Measurements from ENCODE around the gene ST6GAL1. TPM values are rescaled to one million over a fixed set of nuclear protein-coding genes. Genes with fewer than 3 reads are reported as not detected.
"Not testable (repeated sequence)": the region's sequence is repeated elsewhere in the genome, so short reads cannot be mapped to it uniquely, and the experiment has no call there.

The ST6GAL1 gene
- total RNA-seq, 2 experiments from 2014 or later, result 99.1 to 109 TPM

DNA sequence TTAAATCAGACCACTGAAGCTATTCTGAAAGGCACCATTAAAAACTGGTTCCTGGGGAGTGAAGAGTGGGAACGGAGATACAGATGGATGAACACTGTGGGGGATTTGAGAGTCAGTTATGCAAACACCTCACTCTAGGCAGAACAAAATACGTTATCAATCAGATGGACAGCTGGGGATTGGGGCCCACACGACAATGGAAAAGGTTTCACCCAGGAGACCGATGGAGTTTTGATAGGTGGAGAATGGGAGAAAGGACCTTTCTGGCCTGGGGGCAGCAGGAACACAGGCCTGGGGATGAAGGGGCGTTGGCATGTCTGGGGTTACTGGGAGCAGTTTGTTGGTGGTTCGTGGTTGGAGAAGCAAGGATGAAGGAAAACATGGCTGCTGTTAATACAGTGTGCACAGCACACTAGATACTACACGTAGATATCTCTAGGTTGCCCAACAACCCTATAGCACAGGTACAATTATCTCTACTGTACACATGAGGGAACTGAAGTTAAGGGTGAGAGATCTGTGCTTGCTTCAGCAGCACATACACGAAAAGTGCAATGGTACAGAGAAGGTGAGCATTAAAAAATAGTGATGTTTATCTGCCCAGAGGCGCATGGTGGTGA, 16.5 kb downstream of the ST6GAL1 start:
- peak overlapping the region; percentile 8 for H3K27ac Mint-ChIP-seq
- DNase-seq, result no peak
- H3K9me3 Mint-ChIP-seq (ENCODE audit: insufficient read depth), result peaks cover 4% of the 10 kb centered on the region
- ChIA-PET POLR2A (no interaction called here), CTCF (interaction anchor here (1.1 kb wide), 1 partner anchor 186 kb away, joined by 4 read pairs; no protein-coding TSS in a partner anchor)
- H3K4me3 Mint-ChIP-seq, result no peak overlapping the region
- ATAC-seq, result no peak
- peaks cover 70% of the 10 kb centered on the region for H3K36me3 Mint-ChIP-seq (ENCODE audit: low read depth)
- peaks cover 20% of the 10 kb centered on the region for H3K4me1 Mint-ChIP-seq (ENCODE audit: low read depth)
- H3K27me3 Mint-ChIP-seq (ENCODE audit: low read depth), result no peaks in the 10 kb centered on the region

DNA sequence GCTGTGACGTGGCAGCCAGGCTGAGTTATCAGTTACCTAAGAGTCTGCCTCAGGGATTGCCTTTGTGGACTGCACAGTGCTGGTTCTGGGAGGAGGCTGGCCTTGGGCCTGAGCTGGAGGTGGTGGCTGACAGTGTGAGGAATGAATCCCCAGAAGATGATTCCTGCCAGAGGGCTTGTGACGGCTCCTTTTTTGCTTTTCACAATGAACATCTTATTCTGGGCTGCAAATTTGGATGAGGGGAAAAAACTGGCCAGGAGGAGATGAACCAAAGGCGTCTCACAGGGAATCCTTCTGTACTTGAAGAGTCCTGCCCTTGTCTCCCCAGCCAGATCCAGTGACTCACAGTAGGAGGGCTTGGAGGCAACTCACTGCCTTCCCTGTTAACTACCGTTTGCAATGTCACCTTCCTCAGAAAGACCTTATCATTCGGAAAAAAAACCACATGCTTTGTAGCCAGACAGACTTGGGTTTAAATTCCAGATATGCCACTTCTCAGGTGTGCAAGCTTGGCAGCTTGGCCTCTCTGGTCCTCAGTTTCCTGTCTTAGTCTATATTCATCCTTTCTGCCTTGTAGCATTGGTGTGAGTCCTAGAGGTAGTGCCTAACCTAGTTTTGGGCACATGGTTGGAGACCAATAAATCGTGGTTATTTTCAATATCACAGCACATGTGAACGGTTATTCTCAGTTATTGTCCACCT, 19.1 kb downstream of the ST6GAL1 start:
- peaks cover 4% of the 10 kb centered on the region for H3K9me3 Mint-ChIP-seq (ENCODE audit: insufficient read depth)
- peaks cover 75% of the 10 kb centered on the region for H3K36me3 Mint-ChIP-seq (ENCODE audit: low read depth)
- DNase-seq (no peak), ATAC-seq (no peak)
- H3K27ac Mint-ChIP-seq, result peak overlapping the region; percentile 56
- ChIA-PET CTCF (interaction anchor here (0.6 to 2.4 kb wide), 2 partner anchors 100 to 730 kb away, joined by 4 to 8 read pairs; no protein-coding TSS in a partner anchor), POLR2A (no interaction called here)
- no peaks in the 10 kb centered on the region for H3K27me3 Mint-ChIP-seq (ENCODE audit: low read depth)
- peaks cover 44% of the 10 kb centered on the region for H3K4me1 Mint-ChIP-seq (ENCODE audit: low read depth)
- no peak overlapping the region for H3K4me3 Mint-ChIP-seq

DNA sequence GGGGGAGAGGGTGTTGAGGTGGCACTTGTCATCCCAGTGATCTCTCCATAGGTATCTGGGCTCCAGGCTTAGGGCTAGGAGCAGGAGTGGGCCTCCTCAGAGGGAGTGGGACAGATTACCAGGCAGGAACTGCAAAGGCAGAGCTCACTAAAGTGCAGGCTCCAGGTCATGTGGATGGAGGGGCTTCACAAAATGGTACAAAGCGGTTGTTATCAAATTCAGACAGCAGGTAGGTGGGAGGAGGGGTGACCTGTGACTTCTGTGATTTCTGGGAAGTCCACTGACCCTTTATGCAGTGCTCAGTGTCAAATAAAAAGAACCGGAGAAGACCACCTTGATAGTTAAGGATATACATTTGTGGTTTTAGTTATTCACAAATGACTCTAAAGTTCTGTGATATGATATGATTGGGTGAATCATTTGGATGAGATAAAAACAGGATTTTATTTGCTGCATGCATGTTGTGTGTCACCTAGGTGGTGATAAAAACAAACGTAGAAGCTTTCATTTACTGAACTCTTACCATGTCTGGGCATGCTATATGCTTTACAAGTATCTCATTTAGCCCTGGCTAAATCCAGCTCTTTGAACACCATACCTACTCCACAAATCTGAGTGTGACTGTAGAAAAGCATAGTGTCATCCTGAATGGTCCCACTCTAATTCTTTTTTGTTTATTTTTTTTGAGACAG, 20.2 kb downstream of the ST6GAL1 start:
- peaks cover 52% of the 10 kb centered on the region for H3K4me1 Mint-ChIP-seq (ENCODE audit: low read depth)
- CTCF ChIA-PET, result interaction anchor here (1.0 to 1.2 kb wide), 2 partner anchors 101 to 130 kb away, joined by 3 read pairs; no protein-coding TSS in a partner anchor
- H3K27ac Mint-ChIP-seq, result no peak overlapping the region
- no peak for DNase-seq
- POLR2A ChIA-PET, result interaction anchor here (0.6 kb wide), 1 partner anchor 16 kb away, joined by 3 read pairs; no protein-coding TSS in a partner anchor
- peaks cover 76% of the 10 kb centered on the region for H3K36me3 Mint-ChIP-seq (ENCODE audit: low read depth)
- no peak overlapping the region for H3K4me3 Mint-ChIP-seq
- ATAC-seq, result no peak
- H3K9me3 Mint-ChIP-seq (ENCODE audit: insufficient read depth), result peaks cover 4% of the 10 kb centered on the region
- no peaks in the 10 kb centered on the region for H3K27me3 Mint-ChIP-seq (ENCODE audit: low read depth)

DNA sequence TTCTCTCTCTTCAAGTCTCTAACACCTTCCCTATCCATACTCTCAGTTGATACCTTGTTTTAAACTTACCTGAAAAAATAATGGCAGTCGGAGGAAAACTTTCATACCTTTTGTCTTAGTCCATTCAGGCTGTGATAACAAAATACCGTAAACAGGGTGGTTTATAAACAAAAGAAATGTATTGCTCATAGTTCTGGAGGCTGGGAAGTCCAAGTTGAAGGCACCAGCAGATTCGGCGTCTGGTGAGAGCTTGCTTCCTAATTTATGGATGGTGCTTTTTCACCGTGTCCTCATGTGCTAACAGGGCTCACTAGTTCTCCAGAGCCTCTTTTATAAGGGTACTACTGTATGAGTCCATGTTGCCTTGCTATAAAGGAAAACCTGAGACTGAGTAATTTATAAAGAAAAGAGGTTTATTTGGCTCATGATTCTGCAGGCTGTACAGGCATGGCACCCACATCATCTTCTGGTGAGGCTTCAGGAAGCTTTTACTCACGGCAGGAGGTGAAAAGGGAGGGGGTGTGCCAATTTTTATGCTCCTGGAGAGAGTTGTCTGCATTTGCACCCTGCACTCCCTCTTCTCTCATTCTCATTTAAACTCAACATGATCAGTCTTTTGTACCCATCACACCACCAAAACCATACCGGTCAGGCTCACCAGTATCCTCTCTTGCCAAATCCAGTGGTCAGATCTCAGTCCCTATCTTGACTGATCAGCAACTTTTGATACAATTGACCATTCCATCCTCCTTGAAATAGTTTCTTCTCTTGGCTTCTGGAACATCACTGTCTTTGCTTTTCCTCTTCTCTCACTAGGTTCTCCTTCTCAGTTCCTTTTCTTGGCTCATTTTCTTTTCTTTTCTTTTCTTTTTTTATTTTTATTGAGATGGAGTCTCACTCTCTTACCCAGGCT, 21.6 kb downstream of the ST6GAL1 start:
- no peak for DNase-seq
- H3K9me3 Mint-ChIP-seq (ENCODE audit: insufficient read depth), result peaks cover 4% of the 10 kb centered on the region

DNA sequence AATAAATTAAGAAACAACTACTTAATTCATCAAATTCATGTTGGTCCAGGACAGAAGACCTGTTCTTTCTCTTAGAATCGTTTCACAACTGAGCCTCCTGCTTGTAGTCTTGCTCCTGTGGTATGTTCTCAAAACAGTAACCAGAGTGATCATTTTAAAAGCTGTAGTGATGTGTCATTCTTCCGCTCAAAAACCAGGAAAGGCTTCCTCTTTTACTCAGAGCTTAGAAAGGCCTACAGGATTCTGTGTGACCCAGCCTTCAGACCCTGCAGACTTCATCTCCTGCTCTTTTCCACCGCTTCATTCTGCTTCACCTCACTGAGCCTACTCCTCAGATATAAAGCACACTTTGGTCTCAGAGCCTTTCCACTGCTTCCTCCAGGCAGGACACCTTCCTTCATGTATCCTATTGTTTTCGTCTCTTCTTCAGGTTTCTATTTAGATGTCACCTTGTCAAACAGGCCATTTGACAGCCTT, 22.7 kb downstream of the ST6GAL1 start:
- H3K36me3 Mint-ChIP-seq (ENCODE audit: low read depth), result peaks cover 76% of the 10 kb centered on the region
- ATAC-seq (peak; percentile 70), DNase-seq (no peak)
- H3K4me1 Mint-ChIP-seq (ENCODE audit: low read depth), result peaks cover 54% of the 10 kb centered on the region
- no peaks in the 10 kb centered on the region for H3K27me3 Mint-ChIP-seq (ENCODE audit: low read depth)
- CTCF ChIA-PET, result interaction anchor here (1.0 to 2.4 kb wide), 4 partner anchors 21 to 187 kb away, joined by 3 to 9 read pairs (median 4); no protein-coding TSS in a partner anchor
- H3K4me3 Mint-ChIP-seq, result peak overlapping the region; percentile 30
- POLR2A ChIA-PET, result interaction anchor here (0.6 to 0.7 kb wide), 2 partner anchors 25 to 125 kb away, joined by 3 to 4 read pairs; no protein-coding TSS in a partner anchor
- peaks cover 4% of the 10 kb centered on the region for H3K9me3 Mint-ChIP-seq (ENCODE audit: insufficient read depth)
- H3K27ac Mint-ChIP-seq, result peak overlapping the region; percentile 85

More for the DNA sequence above, 21.6 kb downstream of the ST6GAL1 start:
- POLR2A ChIA-PET, result interaction anchor here (0.6 kb wide), 1 partner anchor 19 kb away, joined by 3 read pairs; no protein-coding TSS in a partner anchor
- CTCF ChIA-PET, result interaction anchor here (1.2 kb wide), 1 partner anchor 131 kb away, joined by 3 read pairs; no protein-coding TSS in a partner anchor
- no peak for ATAC-seq
- peaks cover 55% of the 10 kb centered on the region for H3K4me1 Mint-ChIP-seq (ENCODE audit: low read depth)
- peaks cover 83% of the 10 kb centered on the region for H3K36me3 Mint-ChIP-seq (ENCODE audit: low read depth)
- H3K4me3 Mint-ChIP-seq, result no peak overlapping the region
- no peaks in the 10 kb centered on the region for H3K27me3 Mint-ChIP-seq (ENCODE audit: low read depth)
- peak overlapping the region; percentile 85 for H3K27ac Mint-ChIP-seq

DNA sequence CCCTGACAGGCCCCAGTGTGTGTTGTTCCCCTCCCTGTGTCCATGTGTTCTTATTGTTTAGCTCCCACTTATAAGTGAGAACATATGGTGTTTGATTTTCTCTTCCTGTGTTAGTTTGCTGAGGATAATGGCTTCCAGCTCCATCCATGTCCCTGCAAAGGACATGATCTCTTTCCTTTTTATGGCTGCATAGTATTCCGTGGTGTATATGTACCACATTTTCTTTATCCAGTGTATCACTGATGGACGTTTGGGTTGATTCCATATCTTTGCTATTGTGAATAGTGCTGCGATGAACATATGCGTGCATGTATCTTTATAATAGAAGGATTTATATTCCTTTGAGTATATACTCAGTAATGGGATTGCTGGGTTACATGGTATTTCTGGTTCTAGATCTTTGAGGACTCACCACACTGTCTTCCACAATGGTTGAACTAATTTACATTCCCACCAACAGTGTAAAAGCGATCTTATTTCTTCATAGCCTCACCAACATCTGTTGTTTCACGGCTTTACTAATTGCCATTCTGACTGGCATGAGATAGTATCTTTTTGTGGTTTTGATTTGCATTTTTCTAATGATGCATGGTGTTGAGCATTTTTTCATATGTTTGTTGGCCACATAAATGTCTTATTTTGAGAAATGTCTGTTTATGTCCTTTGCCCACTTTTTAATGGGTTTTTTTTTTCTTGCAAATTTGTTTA, 23.8 kb downstream of the ST6GAL1 start:
- H3K4me3 Mint-ChIP-seq; ATAC-seq; H3K27me3 Mint-ChIP-seq (ENCODE audit: low read depth); DNase-seq; POLR2A ChIA-PET; H3K9me3 Mint-ChIP-seq (ENCODE audit: insufficient read depth): not testable (repeated sequence)
- CTCF ChIA-PET, result interaction anchor here (1.4 to 2.4 kb wide), 3 partner anchors 22 to 186 kb away, joined by 3 to 9 read pairs (median 6); no protein-coding TSS in a partner anchor
- H3K27ac Mint-ChIP-seq, result peak overlapping the region; percentile 72
- H3K4me1 Mint-ChIP-seq (ENCODE audit: low read depth), result peaks cover 54% of the 10 kb centered on the region
- peaks cover 70% of the 10 kb centered on the region for H3K36me3 Mint-ChIP-seq (ENCODE audit: low read depth)

DNA sequence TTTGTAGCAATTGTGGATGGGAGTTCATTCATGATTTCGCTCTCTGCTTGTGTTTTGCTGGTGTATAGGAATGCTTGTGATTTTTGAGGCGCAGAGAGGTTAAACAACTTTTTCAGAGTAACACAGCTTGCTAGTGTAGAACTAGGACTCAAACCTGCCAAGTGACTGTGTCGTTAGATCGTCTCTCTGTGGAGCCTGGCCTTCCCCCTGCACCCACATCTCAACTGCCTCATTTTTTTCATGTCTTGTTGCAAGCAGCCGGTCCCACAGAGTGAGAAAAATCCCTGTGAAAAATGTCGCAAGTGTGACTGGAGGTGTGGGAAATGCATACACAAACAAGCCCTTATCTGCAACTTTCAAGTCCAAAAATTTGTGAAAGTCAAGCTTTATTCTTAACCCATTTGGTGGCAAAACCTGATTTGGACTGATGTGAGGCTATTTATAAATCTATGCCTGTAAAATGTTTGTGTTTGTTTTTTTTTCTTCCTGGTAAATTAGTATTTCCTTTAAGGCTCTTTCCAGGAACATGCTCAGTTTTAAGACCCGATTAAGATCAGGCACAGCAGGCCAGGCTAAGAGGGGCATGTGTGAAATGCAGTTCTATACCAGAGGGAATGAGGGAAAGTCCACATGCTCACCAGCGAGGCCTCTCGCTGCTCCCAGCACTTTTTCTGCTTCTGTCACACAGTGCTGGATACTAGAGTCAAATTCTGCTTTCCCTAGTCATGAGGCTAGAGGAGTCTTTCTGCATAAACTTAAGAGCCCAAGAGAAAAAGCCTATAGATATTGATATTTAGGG, 25.8 kb downstream of the ST6GAL1 start:
- POLR2A ChIA-PET, result no interaction called here
- no peaks in the 10 kb centered on the region for H3K27me3 Mint-ChIP-seq (ENCODE audit: low read depth)

DNA sequence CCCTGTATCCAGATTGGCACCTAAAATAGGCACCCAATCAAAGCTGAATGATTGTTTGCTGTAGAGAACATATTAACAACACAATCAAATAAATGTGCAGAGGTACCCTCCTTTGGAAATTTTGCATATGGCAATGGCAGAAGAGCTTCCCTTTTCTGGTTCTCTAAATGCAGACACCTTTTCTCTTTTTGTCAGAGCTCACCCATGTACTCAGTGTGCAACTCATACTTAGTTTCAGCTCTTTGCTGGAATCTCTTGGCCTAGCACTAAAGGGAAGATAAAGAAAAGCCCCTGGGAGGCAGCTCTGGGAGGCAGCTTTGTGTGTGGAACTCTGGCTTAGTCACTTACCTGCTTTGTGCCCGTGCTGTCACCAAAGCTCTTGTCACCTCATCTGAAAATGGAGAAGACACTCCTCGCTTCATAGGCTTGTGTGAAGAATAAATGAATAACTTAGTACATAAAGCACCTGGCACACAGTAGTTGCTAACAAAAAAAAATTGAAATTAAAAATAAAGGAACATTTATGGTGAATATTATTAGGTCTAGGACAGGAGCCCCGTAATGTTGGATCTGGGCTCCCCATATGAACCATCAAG, 28.8 kb downstream of the ST6GAL1 start:
- H3K36me3 Mint-ChIP-seq (ENCODE audit: low read depth), result peaks cover 40% of the 10 kb centered on the region
- ChIA-PET CTCF (interaction anchor here (0.6 to 1.5 kb wide), 7 partner anchors 10 to 180 kb away, joined by 3 to 7 read pairs (median 3); partner anchors contain the start of gene RPL39L), POLR2A (interaction anchor here (0.9 kb wide), 1 partner anchor 62 kb away, joined by 3 read pairs; no protein-coding TSS in a partner anchor)
- no peak overlapping the region for H3K4me3 Mint-ChIP-seq
- H3K27me3 Mint-ChIP-seq (ENCODE audit: low read depth), result no peaks in the 10 kb centered on the region
- no peaks in the 10 kb centered on the region for H3K9me3 Mint-ChIP-seq (ENCODE audit: insufficient read depth)
- peaks cover 26% of the 10 kb centered on the region for H3K4me1 Mint-ChIP-seq (ENCODE audit: low read depth)
- no peak for ATAC-seq
- no peak for DNase-seq
- H3K27ac Mint-ChIP-seq, result no peak overlapping the region

More for the DNA sequence above, 25.8 kb downstream of the ST6GAL1 start:
- H3K4me1 Mint-ChIP-seq (ENCODE audit: low read depth), result peaks cover 51% of the 10 kb centered on the region
- H3K36me3 Mint-ChIP-seq (ENCODE audit: low read depth), result peaks cover 57% of the 10 kb centered on the region
- peaks cover 4% of the 10 kb centered on the region for H3K9me3 Mint-ChIP-seq (ENCODE audit: insufficient read depth)
- no peak overlapping the region for H3K4me3 Mint-ChIP-seq
- DNase-seq (no peak), ATAC-seq (no peak)
- CTCF ChIA-PET, result interaction anchor here (1.1 to 1.5 kb wide), 3 partner anchors 13 to 25 kb away, joined by 3 to 4 read pairs (median 3); no protein-coding TSS in a partner anchor
- no peak overlapping the region for H3K27ac Mint-ChIP-seq

DNA sequence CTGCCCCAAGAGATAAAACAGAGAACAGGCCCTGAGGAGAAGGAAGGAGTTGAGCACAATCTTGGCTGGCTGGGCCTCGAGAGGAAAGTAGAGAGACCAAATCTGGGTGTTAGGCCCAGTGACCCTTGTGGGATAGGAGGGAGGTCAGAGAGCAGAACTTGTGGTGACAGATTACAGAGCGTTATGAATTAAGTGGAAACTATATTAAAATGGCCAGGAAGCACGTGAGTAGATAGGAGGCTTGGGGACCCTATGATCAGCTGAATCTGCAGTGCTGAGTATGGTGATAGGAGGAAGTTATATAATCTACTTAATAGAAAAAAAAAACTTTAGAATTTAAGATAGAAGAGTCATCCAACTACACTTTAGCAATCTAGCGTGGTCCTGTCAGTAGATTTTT, 30.0 kb downstream of the ST6GAL1 start:
- no peak overlapping the region for H3K27ac Mint-ChIP-seq
- no peak for ATAC-seq
- no peaks in the 10 kb centered on the region for H3K27me3 Mint-ChIP-seq (ENCODE audit: low read depth)
- no peak overlapping the region for H3K4me3 Mint-ChIP-seq
- ChIA-PET POLR2A (no interaction called here), CTCF (interaction anchor here (0.8 kb wide), 1 partner anchor 40 kb away, joined by 3 read pairs; no protein-coding TSS in a partner anchor)
- DNase-seq, result no peak
- H3K4me1 Mint-ChIP-seq (ENCODE audit: low read depth), result peaks cover 18% of the 10 kb centered on the region
- peaks cover 31% of the 10 kb centered on the region for H3K36me3 Mint-ChIP-seq (ENCODE audit: low read depth)
- no peaks in the 10 kb centered on the region for H3K9me3 Mint-ChIP-seq (ENCODE audit: insufficient read depth)
